T-cell (primary cell): ENCODE results near the gene PRSS56. TPM values are rescaled to one million over a fixed set of nuclear protein-coding genes. Genes with fewer than 3 reads are reported as not detected.
A peak's percentile ranks its signal among the peaks of the same experiment; 100 is the strongest.

Source experiments
- ATAC-seq, 4 experiments: fragments of 200-7000 bp in 3 of 4; fragments of 150-1000 bp in 1 of 4; cut with Tn5 transposase; replicated peaks in 1 of 4; 1 replicate in 3 of 4; 2 replicates in 1 of 4; pipeline ENCODE4 v1.10.0; 2021; ENCODE audit warnings: moderate library complexity in 3 of 4, mild to moderate bottlenecking in 2 of 4, moderate number of reproducible peaks in 1 of 4
- CTCF ChIA-PET, 2 donors: fragments of 300-600 bp; sonication (Branson Sonifier 250); formaldehyde crosslinking; loops; one replicate each; lab custom pipeline; 2022; ENCODE audit warnings: antibody characterized with exemption in 2 of 2; lab: Charles Lee
- POLR2A ChIA-PET, 2 donors: fragments of 300-600 bp; sonication (Branson Sonifier 250); formaldehyde crosslinking; loops; one replicate each; lab custom pipeline; 2022; ENCODE audit warnings: antibody characterized with exemption in 2 of 2; lab: Charles Lee
- DNase-seq, 35 experiments: peaks; one replicate each; pipeline versions ENCODE4 v3.0.0 to v3.0.0-alpha.2; 2013 to 2023
- H3K27ac ChIP-seq: one replicate; pipeline ENCODE4 v1.5.1; 2013; ENCODE audit warnings: low read length
- H3K27me3 ChIP-seq, 2 experiments: replicated peaks in 1 of 2; 1 replicate in 1 of 2; 2 replicates in 1 of 2; pipeline versions ENCODE4 v1.6.1 to v1.7.0; 2013; ENCODE audit warnings: low read length in 1 of 2, mixed read lengths in 1 of 2; ENCODE audit not compliant: control insufficient read depth in 2 of 2, insufficient read depth in 2 of 2; ENCODE audit errors: extremely low read depth in 1 of 2
- H3K36me3 ChIP-seq, 2 donors: 1 replicate in 1 of 2; 2 replicates in 1 of 2; pipeline versions ENCODE4 v1.6.1 to v1.7.0; 2013; ENCODE audit warnings: low read length in 1 of 2; ENCODE audit not compliant: control insufficient read depth in 2 of 2, insufficient read depth in 1 of 2; ENCODE audit errors: extremely low read depth in 1 of 2
- H3K4me1 ChIP-seq, 2 experiments: 1 replicate in 1 of 2; 2 replicates in 1 of 2; pipeline versions ENCODE4 v1.6.1 to v1.7.0; 2013; ENCODE audit warnings: low read length in 2 of 2, mixed read lengths in 1 of 2; ENCODE audit not compliant: insufficient read depth in 2 of 2, control insufficient read depth in 1 of 2; ENCODE audit errors: extremely low read depth in 1 of 2
- H3K4me3 ChIP-seq, 2 donors: 1 replicate in 1 of 2; 2 replicates in 1 of 2; pipeline versions ENCODE4 v1.5.1 to v1.7.0; 2013; ENCODE audit warnings: mild to moderate bottlenecking in 2 of 2, low read length in 1 of 2, moderate library complexity in 1 of 2; ENCODE audit not compliant: control insufficient read depth in 1 of 2; ENCODE audit errors: extremely low read depth in 1 of 2
- H3K9me3 ChIP-seq: 2 replicates; pipeline ENCODE4 v1.7.0; 2013
- H3K27ac Mint-ChIP-seq, 2 donors: one replicate each; pipeline ENCODE4 v1.8.0; 2020 to 2021; ENCODE audit warnings: mild to moderate bottlenecking in 2 of 2, mixed read lengths in 2 of 2
- H3K27me3 Mint-ChIP-seq, 2 donors: one replicate each; pipeline ENCODE4 v1.8.0; 2021 to 2022; ENCODE audit warnings: mixed read lengths in 2 of 2
- H3K36me3 Mint-ChIP-seq: one replicate; pipeline ENCODE4 v1.8.0; 2021; ENCODE audit warnings: mixed read lengths
- H3K4me1 Mint-ChIP-seq, 3 donors: one replicate each; pipeline ENCODE4 v1.8.0; 2020 to 2022; ENCODE audit warnings: mixed read lengths in 3 of 3, mild to moderate bottlenecking in 1 of 3
- H3K4me3 Mint-ChIP-seq, 3 donors: one replicate each; pipeline ENCODE4 v1.8.0; 2020 to 2022; ENCODE audit warnings: mild to moderate bottlenecking in 3 of 3, mixed read lengths in 3 of 3, moderate library complexity in 3 of 3
- H3K9me3 Mint-ChIP-seq, 3 donors: one replicate each; pipeline ENCODE4 v1.8.0; 2020 to 2022; ENCODE audit warnings: mixed read lengths in 3 of 3
- WGBS: methylation state at CpG from one replicate; pipeline ENCODE4 v1.1.5; 2013; ENCODE audit warnings: missing lambda C conversion rate; ENCODE audit not compliant: insufficient coverage; 5-methylcytosine and 5-hydroxymethylcytosine counted together
- total RNA-seq, 35 experiments: library from RNA in 6 of 35; stranded (reverse) in 6 of 35; fragments of 120-200 nt in 1 of 35; gene quantifications; one replicate each; pipeline versions ENCODE4 v1.2.1 to v1.2.4 and lab custom pipeline; 2013 to 2026

Gene PRSS56
- total RNA-seq, 5 donors from 2014 or later (not counting 1 experiment from before 2014, with no cell fraction given): not detected

GRCh38 chr2:232501794-232502390, 18.3 kb upstream of the PRSS56 start:
- Histone ChIP-seq H3K36me3 (no peaks in the 10 kb centered on the region), H3K4me3 (no peak overlapping the region), H3K4me1 (peaks cover 0 to 14% of the 10 kb centered on the region in 2 experiments), H3K27ac (no peak overlapping the region), H3K9me3 (no peaks in the 10 kb centered on the region), H3K27me3 (peaks cover 3 to 81% of the 10 kb centered on the region in 2 experiments)
- Mint-ChIP-seq H3K4me3 (peak overlapping the region in 1 of 3 donors; percentile 75), H3K9me3 (no peaks in the 10 kb centered on the region), H3K27me3 (peaks cover 26 to 63% of the 10 kb centered on the region in 2 donors), H3K27ac (no peak overlapping the region), H3K36me3 (no peaks in the 10 kb centered on the region), H3K4me1 (peaks cover 6 to 12% (median 8%) of the 10 kb centered on the region in 3 donors)
- 75% methylated on average over 2 of the region's 10 CpGs for WGBS
- CTCF ChIA-PET: no interaction called here
- POLR2A ChIA-PET: no interaction called here
- DNase-seq (no peak), ATAC-seq (no peak)

- Histone ChIP-seq H3K27ac (no peak overlapping the region), H3K36me3 (no peaks in the 10 kb centered on the region), H3K9me3 (no peaks in the 10 kb centered on the region), H3K27me3 (peaks cover 3 to 80% of the 10 kb centered on the region in 2 experiments), H3K4me1 (peaks cover 0 to 14% of the 10 kb centered on the region in 2 experiments), H3K4me3 (peak overlapping the region in 1 of 2 donors; percentile 17)
- Mint-ChIP-seq H3K4me3 (peak overlapping the region; percentile 65 to 75 (median 68)), H3K27me3 (peaks cover 31 to 65% of the 10 kb centered on the region in 2 donors), H3K36me3 (no peaks in the 10 kb centered on the region), H3K9me3 (no peaks in the 10 kb centered on the region), H3K27ac (no peak overlapping the region), H3K4me1 (peaks cover 6 to 12% (median 8%) of the 10 kb centered on the region in 3 donors)
- DNase-seq (peak in 26 of 35 experiments; percentile 22 to 62 (median 38)), ATAC-seq (peak in 3 of 4 experiments; percentile 14 to 63 (median 18))
- 11% methylated on average over 11 of the region's 21 CpGs for WGBS
- CTCF ChIA-PET: no interaction called here
- POLR2A ChIA-PET: no interaction called here
These were observed 17.7 kb upstream of the PRSS56 start for GRCh38 chr2:232502511-232502910.

- Mint-ChIP-seq H3K4me3 (peak overlapping the region; percentile 34 to 75 (median 37)), H3K4me1 (peaks cover 6 to 12% (median 8%) of the 10 kb centered on the region in 3 donors), H3K27me3 (peaks cover 31 to 65% of the 10 kb centered on the region in 2 donors), H3K27ac (no peak overlapping the region), H3K9me3 (no peaks in the 10 kb centered on the region), H3K36me3 (no peaks in the 10 kb centered on the region)
- Histone ChIP-seq H3K27ac (no peak overlapping the region), H3K4me1 (peaks cover 0 to 14% of the 10 kb centered on the region in 2 experiments), H3K4me3 (peak overlapping the region; percentile 10 to 27), H3K36me3 (no peaks in the 10 kb centered on the region), H3K27me3 (peaks cover 3 to 80% of the 10 kb centered on the region in 2 experiments), H3K9me3 (no peaks in the 10 kb centered on the region)
- WGBS: 2% methylated on average over 49 of the region's 75 CpGs
- ChIA-PET CTCF (no interaction called here), POLR2A (no interaction called here)
- DNase-seq (peak in 30 of 35 experiments; percentile 15 to 75 (median 42)), ATAC-seq (peak in 3 of 4 experiments; percentile 39 to 85 (median 46))
These were observed 17.0 kb upstream of the PRSS56 start for GRCh38 chr2:232502911-232503808.

GRCh38 chr2:232503809-232504323, 16.3 kb upstream of the PRSS56 start:
- Histone ChIP-seq H3K27ac (no peak overlapping the region), H3K4me1 (peaks cover 0 to 14% of the 10 kb centered on the region in 2 experiments), H3K27me3 (peaks cover 3 to 78% of the 10 kb centered on the region in 2 experiments), H3K4me3 (peak overlapping the region in 1 of 2 donors; percentile 27), H3K9me3 (no peaks in the 10 kb centered on the region), H3K36me3 (no peaks in the 10 kb centered on the region)
- Mint-ChIP-seq H3K27me3 (peaks cover 33 to 65% of the 10 kb centered on the region in 2 donors), H3K9me3 (no peaks in the 10 kb centered on the region), H3K36me3 (no peaks in the 10 kb centered on the region), H3K4me1 (peaks cover 6 to 12% (median 8%) of the 10 kb centered on the region in 3 donors), H3K27ac (no peak overlapping the region), H3K4me3 (peak overlapping the region; percentile 13 to 75 (median 34))
- ChIA-PET CTCF (no interaction called here), POLR2A (no interaction called here)
- DNase-seq (no peak), ATAC-seq (no peak)
- WGBS: 7% methylated on average over 14 of the region's 16 CpGs

GRCh38 chr2:232504438-232504837, 15.8 kb upstream of the PRSS56 start:
- ATAC-seq (no peak), DNase-seq (no peak)
- peak overlapping the region in 1 of 3 donors; percentile 75 for H3K4me3 Mint-ChIP-seq
- H3K27ac Mint-ChIP-seq: no peak overlapping the region
- Histone ChIP-seq H3K36me3 (no peaks in the 10 kb centered on the region), H3K4me1 (peaks cover 0 to 14% of the 10 kb centered on the region in 2 experiments), H3K27ac (no peak overlapping the region), H3K4me3 (no peak overlapping the region), H3K27me3 (peaks cover 3 to 73% of the 10 kb centered on the region in 2 experiments), H3K9me3 (no peaks in the 10 kb centered on the region)
- H3K9me3 Mint-ChIP-seq: no peaks in the 10 kb centered on the region
- H3K27me3 Mint-ChIP-seq: peaks cover 38 to 65% of the 10 kb centered on the region in 2 donors
- CTCF ChIA-PET: no interaction called here
- POLR2A ChIA-PET: no interaction called here
- peaks cover 6 to 12% (median 8%) of the 10 kb centered on the region in 3 donors for H3K4me1 Mint-ChIP-seq
- H3K36me3 Mint-ChIP-seq: no peaks in the 10 kb centered on the region
- WGBS: 100% methylated on average over 1 of the region's 2 CpGs

GRCh38 chr2:232505856-232506255, 14.3 kb upstream of the PRSS56 start:
- Mint-ChIP-seq H3K36me3 (no peaks in the 10 kb centered on the region), H3K4me3 (no peak overlapping the region), H3K27me3 (peaks cover 37 to 54% of the 10 kb centered on the region in 2 donors), H3K9me3 (no peaks in the 10 kb centered on the region), H3K4me1 (peaks cover 6 to 12% (median 8%) of the 10 kb centered on the region in 3 donors), H3K27ac (no peak overlapping the region)
- Histone ChIP-seq H3K27me3 (peaks cover 3 to 60% of the 10 kb centered on the region in 2 experiments), H3K36me3 (no peaks in the 10 kb centered on the region), H3K27ac (no peak overlapping the region), H3K9me3 (no peaks in the 10 kb centered on the region), H3K4me1 (peaks cover 0 to 14% of the 10 kb centered on the region in 2 experiments), H3K4me3 (no peak overlapping the region)
- ChIA-PET POLR2A (no interaction called here), CTCF (interaction anchor here in 1 of 2 donors (0.6 kb wide), 1 partner anchor 655 kb away, joined by 3 read pairs; no protein-coding TSS in a partner anchor)
- WGBS: 46% methylated on average over 10 of the region's 10 CpGs
- DNase-seq (no peak), ATAC-seq (no peak)
